IMR-90 (cell line): Measurements from ENCODE around the gene LTBP1. TPM values are rescaled to one million over a fixed set of nuclear protein-coding genes. Genes with fewer than 3 reads are reported as not detected.
A peak's percentile ranks its signal among the peaks of the same experiment; 100 is the strongest.

ENCODE experiments used
- ATAC-seq: fragments of 200-7000 bp; cut with Tn5 transposase; 2 replicates; pipeline ENCODE4 v1.9.1; 2020; ENCODE audit warnings: low read depth, mild to moderate bottlenecking, moderate library complexity
- BruUV-seq: library from RNA; stranded (reverse); fragments of 400-500 nt; replicated peaks from 2 replicates; lab custom pipeline; 2021; lab: Mats Ljungman, UMichigan
- CTCF ChIA-PET: fragments of 300-600 bp; formaldehyde crosslinking; extraction: SDS; loops from one replicate; lab custom pipeline; 2021; ENCODE audit warnings: antibody characterized with exemption; lab: Yijun Ruan, JAX
- POLR2A ChIA-PET: fragments of 300-600 bp; sonication (Branson Sonifier 250); formaldehyde crosslinking; loops from one replicate; lab custom pipeline; 2022; ENCODE audit warnings: antibody characterized with exemption; ENCODE audit not compliant: unreplicated experiment; lab: Charles Lee
- DNase-seq: peaks from one replicate; pipeline ENCODE4 v3.0.0; 2013
- H2AFZ ChIP-seq: replicated peaks from 2 replicates; pipeline ENCODE3; 2013; ENCODE audit warnings: low read length, mild to moderate bottlenecking; ENCODE audit not compliant: poor library complexity
- H2AK5ac ChIP-seq: 2 replicates; pipeline ENCODE4 v1.6.1; 2013; ENCODE audit warnings: low read depth, low read length, inconsistent platforms
- H2AK9ac ChIP-seq: replicated peaks from 2 replicates; pipeline ENCODE3; 2013; ENCODE audit warnings: mild to moderate bottlenecking, low read depth, low read length, moderate library complexity; ENCODE audit not compliant: poor library complexity
- H2BK120ac ChIP-seq: 2 replicates; pipeline ENCODE4 v1.6.1; 2013; ENCODE audit warnings: low read depth, low read length, inconsistent platforms
- H2BK15ac ChIP-seq: 3 replicates; pipeline ENCODE4 v1.6.1; 2013; ENCODE audit warnings: low read depth, low read length, inconsistent platforms
- H2BK20ac ChIP-seq: 2 replicates; pipeline ENCODE4 v1.6.1; 2013; ENCODE audit warnings: low read depth, mild to moderate bottlenecking, inconsistent platforms, low read length, moderate library complexity
- H2BK5ac ChIP-seq: 2 replicates; pipeline ENCODE4 v1.6.1; 2013; ENCODE audit warnings: mild to moderate bottlenecking, low read depth, low read length, inconsistent platforms; ENCODE audit not compliant: poor library complexity, severe bottlenecking
- H3K14ac ChIP-seq: replicated peaks from 2 replicates; pipeline ENCODE4 v1.6.1; 2013; ENCODE audit warnings: low read depth, low read length, inconsistent platforms
- H3K18ac ChIP-seq: 2 replicates; pipeline ENCODE4 v1.6.1; 2013; ENCODE audit warnings: low read depth, low read length, control low read depth
- H3K23ac ChIP-seq: 2 replicates; pipeline ENCODE4 v1.6.1; 2013; ENCODE audit warnings: low read depth, low read length, inconsistent platforms
- H3K27ac ChIP-seq: 2 replicates; pipeline ENCODE4 v1.5.1; 2013; ENCODE audit warnings: mild to moderate bottlenecking, control low read depth, low read length; ENCODE audit not compliant: insufficient read depth
- H3K27me3 ChIP-seq: 2 replicates; pipeline ENCODE4 v1.6.1; 2013; ENCODE audit warnings: low read length; ENCODE audit not compliant: control insufficient read depth, insufficient read depth
- H3K36me3 ChIP-seq: 2 replicates; pipeline ENCODE4 v1.6.1; 2013; ENCODE audit warnings: low read length, mixed read lengths; ENCODE audit not compliant: control insufficient read depth, insufficient read depth
- H3K4ac ChIP-seq: 2 replicates; pipeline ENCODE4 v1.6.1; 2013; ENCODE audit warnings: low read depth, low read length, inconsistent platforms
- H3K4me1 ChIP-seq: 2 replicates; pipeline ENCODE4 v1.6.1; 2013; ENCODE audit warnings: low read length, mixed read lengths; ENCODE audit not compliant: control insufficient read depth, insufficient read depth
- H3K4me2 ChIP-seq: 2 replicates; pipeline ENCODE4 v1.6.1; 2013; ENCODE audit warnings: low read depth, mild to moderate bottlenecking, control low read depth, low read length, moderate library complexity
- H3K4me3 ChIP-seq: 2 replicates; pipeline ENCODE4 v1.5.1; 2013; ENCODE audit warnings: low read depth, mild to moderate bottlenecking, control low read depth, low read length, moderate library complexity; ENCODE audit not compliant: insufficient read depth
- H3K56ac ChIP-seq: 2 replicates; pipeline ENCODE4 v1.6.1; 2013; ENCODE audit warnings: low read length, inconsistent platforms; ENCODE audit not compliant: insufficient read depth; ENCODE audit errors: extremely low read depth
- H3K79me1 ChIP-seq, 2 experiments: 2 replicates each; pipeline ENCODE4 v1.6.1; 2013; ENCODE audit warnings: low read length in 2 of 2, inconsistent platforms in 1 of 2, low read depth in 1 of 2
- H3K9ac ChIP-seq: 2 replicates; pipeline ENCODE4 v1.6.1; 2013; ENCODE audit warnings: low read depth, low read length, control low read depth
- H3K9me1 ChIP-seq: 2 replicates; pipeline ENCODE4 v1.6.1; 2013; ENCODE audit warnings: low read length, inconsistent platforms; ENCODE audit not compliant: insufficient read depth
- H3K9me3 ChIP-seq: 2 replicates; pipeline ENCODE4 v1.6.1; 2013; ENCODE audit warnings: low read length; ENCODE audit not compliant: control insufficient read depth, insufficient read depth
- H4K20me1 ChIP-seq: 2 replicates; pipeline ENCODE4 v1.6.1; 2013; ENCODE audit warnings: low read length, inconsistent platforms; ENCODE audit not compliant: insufficient read depth
- H4K5ac ChIP-seq: 2 replicates; pipeline ENCODE4 v1.6.1; 2013; ENCODE audit warnings: mild to moderate bottlenecking, low read depth, low read length, control low read depth
- H4K8ac ChIP-seq, 2 experiments: 2 replicates each; pipeline ENCODE4 v1.6.1; 2013; ENCODE audit warnings: low read depth in 2 of 2, low read length in 2 of 2, control low read depth in 1 of 2, inconsistent platforms in 1 of 2
- H4K91ac ChIP-seq: 2 replicates; pipeline ENCODE4 v1.6.1; 2013; ENCODE audit warnings: low read depth, low read length, inconsistent platforms; ENCODE audit not compliant: insufficient read depth
- BHLHE40 ChIP-seq: fragments of 150-350 bp; IDR thresholded peaks from 2 replicates; pipeline ENCODE4 v1.6.1; 2016; ENCODE audit warnings: mild to moderate bottlenecking, low read depth, low read length
- CHD1 ChIP-seq: IDR thresholded peaks from 2 replicates; pipeline ENCODE4 v1.6.1; 2012; ENCODE audit warnings: low read depth, low read length, improper control_type of control experiment
- POLR2A ChIP-seq: IDR thresholded peaks from 2 replicates; pipeline ENCODE4 v1.6.1; 2012; ENCODE audit warnings: mild to moderate bottlenecking, low read depth, low read length
- RCOR1 ChIP-seq: IDR thresholded peaks from 2 replicates; pipeline ENCODE4 v1.6.1; 2012; ENCODE audit warnings: mild to moderate bottlenecking, low read length, improper control_type of control experiment; ENCODE audit not compliant: insufficient replicate concordance
- RFX5 ChIP-seq: IDR thresholded peaks from 2 replicates; pipeline ENCODE4 v1.8.0; 2012; ENCODE audit warnings: low read depth, mild to moderate bottlenecking, low read length, moderate library complexity
- SMC3 ChIP-seq: fragments of 150-350 bp; IDR thresholded peaks from 2 replicates; pipeline ENCODE4 v1.6.1; 2016; ENCODE audit warnings: low read depth, mild to moderate bottlenecking, antibody characterized with exemption, low read length, moderate library complexity
- USF2 ChIP-seq: fragments of 150-350 bp; IDR thresholded peaks from 2 replicates; pipeline ENCODE4 v1.6.1; 2017; ENCODE audit warnings: mild to moderate bottlenecking, antibody characterized with exemption, low read length, low read depth
- WGBS, 2 experiments: methylation state at CpG; one replicate each; pipeline versions ENCODE4 v1.1.5 to v1.1.7; 2013; ENCODE audit warnings: missing lambda C conversion rate in 2 of 2; ENCODE audit not compliant: insufficient read length in 1 of 2; ENCODE audit errors: extremely low coverage in 2 of 2; 5-methylcytosine and 5-hydroxymethylcytosine counted together
- dilution Hi-C: fragments of 300-500 bp; cut with HindIII; formaldehyde crosslinking; loops from one replicate; pipeline ENCODE4 v1.14.3; 2018; ENCODE audit warnings: low sequenced_read_pairs; ENCODE audit not compliant: unreplicated experiment
- in situ Hi-C: fragments of 300-500 bp; cut with MboI; formaldehyde crosslinking; loops from 3 replicates; pipeline ENCODE4 v1.14.3; 2019; ENCODE audit warnings: low sequenced_read_pairs, inconsistent platforms, mixed read lengths
- intact Hi-C: fragments of 100-400 bp; cut with micrococcal nuclease; formaldehyde crosslinking; loops from 2 replicates; pipeline ENCODE4 v1.10.0; 2022
- polyA plus RNA-seq, 3 experiments: library from polyadenylated mRNA; depleted of rRNA; stranded (reverse); fragments of >200 nt; gene quantifications; 2 replicates each; pipeline ENCODE4 v1.2.3, GENCODE V29; 2012; ENCODE audit warnings: low replicate concordance in 1 of 3
- total RNA-seq: library from RNA; depleted of rRNA; stranded (reverse); fragments of >200 nt; gene quantifications from 2 replicates; pipeline ENCODE4 v1.2.3, GENCODE V29; 2012
- TF ChIP-seq, protein P1 (sequence below): conservative IDR thresholded peaks from 2 replicates; pipeline ENCODE4 v1.5.1; 2012; ENCODE audit warnings: mild to moderate bottlenecking, low read depth, low read length, improper control_type of control experiment

The LTBP1 gene
- total and polyA plus RNA-seq, 2 of the 4 experiments (the other 2 are of a cell fraction), result 235 to 326 TPM

DNA sequence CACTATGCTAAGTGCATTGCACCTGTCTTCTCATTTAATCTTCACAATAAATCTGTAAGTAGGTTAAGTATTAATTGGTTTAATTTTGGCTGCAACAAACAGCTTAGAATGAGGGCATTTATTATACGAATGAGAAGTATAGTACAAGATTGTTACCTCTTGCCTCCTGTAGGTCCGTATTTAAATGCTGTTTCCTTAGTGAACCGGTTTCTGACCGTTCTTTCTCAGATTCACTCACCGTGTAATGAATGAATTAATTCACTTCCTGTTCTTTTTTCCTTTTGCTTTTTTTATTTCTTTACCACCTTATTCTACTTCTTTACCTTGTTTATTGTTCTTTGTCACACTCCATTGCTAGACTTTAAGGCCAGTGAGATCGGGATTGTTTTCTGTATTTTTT lies 375.9 kb downstream of the LTBP1 start:
- Histone ChIP-seq H2AK9ac (no peak overlapping the region), H2BK15ac (no peak overlapping the region), H2BK20ac (no peak overlapping the region), H2BK5ac (peak overlapping the region; percentile 3), H4K5ac (no peak overlapping the region; the same call in 1 of the 2 replicates), H3K79me1 (peaks cover 20 to 38% of the 10 kb centered on the region in 2 experiments), H3K9me3 (no peaks in the 10 kb centered on the region), H3K27me3 (no peaks in the 10 kb centered on the region), H2AK5ac (no peak overlapping the region), H3K23ac (no peak overlapping the region), H3K4ac (no peak overlapping the region), H3K4me3 (no peak overlapping the region), H3K14ac (no peak overlapping the region), H2AFZ (no peak overlapping the region), H4K8ac (no peak overlapping the region), H3K4me1 (peaks cover 14% of the 10 kb centered on the region), H3K9me1 (peaks cover 12% of the 10 kb centered on the region; the same call in 1 of the 2 replicates), H2BK120ac (no peak overlapping the region), H3K4me2 (no peak overlapping the region), H4K91ac (no peak overlapping the region), H3K18ac (no peak overlapping the region), H3K27ac (no peak overlapping the region), H4K20me1 (0 out of 2 replicates have a peak, but pooled peaks cover 5% of the 10 kb centered on the region), H3K9ac (no peak overlapping the region), H3K56ac (no peak overlapping the region), H3K36me3 (peaks cover 19% of the 10 kb centered on the region)
- ChIA-PET CTCF (no interaction called here), POLR2A (interaction anchor here (0.6 kb wide), 1 partner anchor 256 kb away, joined by 3 read pairs; no protein-coding TSS in a partner anchor)
- no CpG with 5 or more reads among the region's 6 CpGs for WGBS, 2 experiments
- dilution Hi-C loops (no loop called here), in situ Hi-C loops (no loop called here), intact Hi-C loops (no loop called here)
- ATAC-seq, result no peak
- TF ChIP-seq BHLHE40, result no peak
- no peak for TF ChIP-seq USF2
- no peak for TF ChIP-seq RFX5
- TF ChIP-seq RCOR1, result no peak
- TF ChIP-seq, protein P1, sequence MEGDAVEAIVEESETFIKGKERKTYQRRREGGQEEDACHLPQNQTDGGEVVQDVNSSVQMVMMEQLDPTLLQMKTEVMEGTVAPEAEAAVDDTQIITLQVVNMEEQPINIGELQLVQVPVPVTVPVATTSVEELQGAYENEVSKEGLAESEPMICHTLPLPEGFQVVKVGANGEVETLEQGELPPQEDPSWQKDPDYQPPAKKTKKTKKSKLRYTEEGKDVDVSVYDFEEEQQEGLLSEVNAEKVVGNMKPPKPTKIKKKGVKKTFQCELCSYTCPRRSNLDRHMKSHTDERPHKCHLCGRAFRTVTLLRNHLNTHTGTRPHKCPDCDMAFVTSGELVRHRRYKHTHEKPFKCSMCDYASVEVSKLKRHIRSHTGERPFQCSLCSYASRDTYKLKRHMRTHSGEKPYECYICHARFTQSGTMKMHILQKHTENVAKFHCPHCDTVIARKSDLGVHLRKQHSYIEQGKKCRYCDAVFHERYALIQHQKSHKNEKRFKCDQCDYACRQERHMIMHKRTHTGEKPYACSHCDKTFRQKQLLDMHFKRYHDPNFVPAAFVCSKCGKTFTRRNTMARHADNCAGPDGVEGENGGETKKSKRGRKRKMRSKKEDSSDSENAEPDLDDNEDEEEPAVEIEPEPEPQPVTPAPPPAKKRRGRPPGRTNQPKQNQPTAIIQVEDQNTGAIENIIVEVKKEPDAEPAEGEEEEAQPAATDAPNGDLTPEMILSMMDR, result no peak
- no peak for TF ChIP-seq SMC3
- TF ChIP-seq CHD1, result no peak
- no peak for TF ChIP-seq POLR2A
- no peak for DNase-seq
- no TSS peak for BruUV-seq
